H1 (cell line): ENCODE measurements around the gene HIPK3. TPM values are rescaled to one million over a fixed set of nuclear protein-coding genes. Genes with fewer than 3 reads are reported as not detected.

ENCODE experiments used
- ATF2 ChIP-seq: IDR thresholded peaks from 2 replicates; pipeline ENCODE4 v1.6.1; 2012; ENCODE audit warnings: low read length, inconsistent platforms
- EP300 ChIP-seq, 2 experiments: IDR thresholded peaks; 1 replicate in 1 of 2; 2 replicates in 1 of 2; pipeline ENCODE4 v1.6.1; 2011 to 2012; ENCODE audit warnings: low read depth in 2 of 2, low read length in 2 of 2, mild to moderate bottlenecking in 2 of 2, borderline replicate concordance in 1 of 2, inconsistent platforms in 1 of 2, moderate library complexity in 1 of 2
- USF2 ChIP-seq: IDR thresholded peaks from 2 replicates; pipeline ENCODE4 v1.6.1; 2011; ENCODE audit warnings: low read length, improper control_type of control experiment
- polyA plus RNA-seq, 7 experiments: library from polyadenylated mRNA; depleted of rRNA in 3 of 7; stranded (reverse) in 5 of 7; unstranded in 2 of 7; fragments of >200 nt in 5 of 7; fragments of 200-250 nt in 2 of 7; gene quantifications; 1 replicate in 5 of 7; 2 replicates in 1 of 7; 4 replicates in 1 of 7; pipeline versions ENCODE4 v1.2.1 to v1.2.3, GENCODE V29; 2011 to 2013; ENCODE audit warnings: missing spikeins in 2 of 7, mixed read lengths in 2 of 7
- total RNA-seq: library from RNA; stranded (reverse); fragmentation: NEBNext Ultra II Directional; extraction: Animal tissue kit (Norgen Biotek cat#: 25700); gene quantifications from 2 replicates; pipeline ENCODE4 v1.2.1, GENCODE V29; 2021

The HIPK3 gene
- total and polyA plus RNA-seq, 2 of the 8 experiments (the other 6 are each of a cell fraction or from before 2014, with no cell fraction given), result 5.0 to 22.3 TPM

GRCh38 chr11:33320814-33321330 lies 63.7 kb downstream of the HIPK3 start (continued):
- no peak for TF ChIP-seq USF2
- no peak for TF ChIP-seq EP300 (IDR thresholded peaks at IDR 0.05; ENCODE audit: borderline replicate concordance in 1 of 2, low read depth in 2 of 2, low read length in 2 of 2)
- TF ChIP-seq ATF2, result no peak
